Measurements from ENCODE around the gene ZNF207. TPM values are rescaled to one million over a fixed set of nuclear protein-coding genes. Genes with fewer than 3 reads are reported as not detected.
"Not testable (repeated sequence)": the region's sequence is repeated elsewhere in the genome, so short reads cannot be mapped to it uniquely, and the experiment has no call there.

Gene ZNF207
- total RNA-seq, 1 donor from 2014 or later = 140 TPM

DNA sequence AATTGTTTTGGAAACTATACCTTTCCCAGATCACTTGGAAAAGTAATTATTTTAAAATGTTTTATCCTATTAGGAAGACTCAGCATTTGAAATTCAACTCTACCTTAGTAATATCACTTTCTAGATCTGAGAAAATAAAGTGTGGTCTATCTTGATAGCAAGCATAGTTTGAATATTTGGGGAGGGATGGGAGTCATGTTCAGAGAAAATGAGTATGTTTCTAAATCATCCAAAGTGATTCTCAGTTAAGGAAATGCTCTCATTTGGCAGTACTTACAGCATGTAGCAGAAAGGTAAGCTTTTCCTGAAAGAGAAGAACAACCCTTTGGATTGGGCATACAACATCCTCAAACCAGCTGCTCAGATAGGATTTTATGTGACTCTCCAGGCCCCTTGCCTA, 14.9 kb upstream of the ZNF207 start:
- no peak for DNase-seq (ENCODE audit: low read depth)

DNA sequence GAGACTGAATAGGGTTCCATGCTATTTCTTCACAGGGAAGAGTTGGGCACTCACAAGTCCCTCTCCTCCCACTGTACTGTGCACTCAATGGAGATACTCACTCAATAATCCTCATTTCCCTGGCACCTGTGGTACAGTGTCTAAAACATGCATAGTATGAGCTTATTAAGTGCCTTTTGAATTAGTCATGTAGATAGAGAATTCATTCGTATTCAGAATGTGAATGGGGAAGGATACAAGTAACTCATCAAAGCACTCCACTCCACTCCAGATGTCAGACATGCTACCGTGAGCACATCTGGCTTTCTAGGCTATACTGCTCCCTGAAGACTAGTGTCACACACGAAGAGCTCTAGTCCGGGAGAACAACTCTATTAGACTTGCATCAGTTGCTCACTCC, 14.3 kb upstream of the ZNF207 start:
- peak; percentile 24 for DNase-seq (ENCODE audit: low read depth)

DNA sequence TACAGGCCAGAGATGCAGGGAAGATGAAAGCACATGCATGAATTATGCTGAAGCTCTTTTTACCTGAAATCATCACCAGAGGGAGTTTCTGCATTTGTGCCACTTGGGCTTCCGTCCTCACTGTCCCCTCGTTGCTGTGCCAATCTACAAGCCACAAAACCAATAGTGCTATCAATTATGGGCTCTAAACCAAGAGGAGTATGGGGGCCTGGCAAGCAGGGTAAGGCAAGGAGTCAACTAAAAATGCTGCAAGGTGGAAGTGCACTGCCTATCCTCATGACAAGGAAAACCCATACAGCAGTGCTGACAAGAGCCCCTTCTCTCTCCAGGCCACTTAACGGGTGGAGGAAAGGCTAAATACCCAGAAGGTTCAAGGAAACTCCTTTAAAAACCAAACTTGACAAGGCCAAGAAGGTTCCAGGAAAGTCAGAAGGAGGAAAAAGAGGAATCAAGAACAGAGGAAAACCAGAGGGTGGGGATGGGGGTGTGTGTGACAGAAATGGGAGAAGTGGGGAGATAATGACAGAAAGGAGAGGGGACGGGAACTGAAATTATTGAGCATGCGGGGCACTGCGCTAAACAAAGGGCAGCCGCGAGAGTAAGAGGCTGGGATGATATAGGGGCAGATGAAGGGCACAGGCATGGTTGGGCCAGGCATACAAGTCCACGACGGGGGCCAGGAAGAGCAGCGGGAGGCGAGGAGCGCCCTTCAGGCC, 8.7 kb upstream of the ZNF207 start:
- DNase-seq (ENCODE audit: low read depth) = peak; percentile 32

DNA sequence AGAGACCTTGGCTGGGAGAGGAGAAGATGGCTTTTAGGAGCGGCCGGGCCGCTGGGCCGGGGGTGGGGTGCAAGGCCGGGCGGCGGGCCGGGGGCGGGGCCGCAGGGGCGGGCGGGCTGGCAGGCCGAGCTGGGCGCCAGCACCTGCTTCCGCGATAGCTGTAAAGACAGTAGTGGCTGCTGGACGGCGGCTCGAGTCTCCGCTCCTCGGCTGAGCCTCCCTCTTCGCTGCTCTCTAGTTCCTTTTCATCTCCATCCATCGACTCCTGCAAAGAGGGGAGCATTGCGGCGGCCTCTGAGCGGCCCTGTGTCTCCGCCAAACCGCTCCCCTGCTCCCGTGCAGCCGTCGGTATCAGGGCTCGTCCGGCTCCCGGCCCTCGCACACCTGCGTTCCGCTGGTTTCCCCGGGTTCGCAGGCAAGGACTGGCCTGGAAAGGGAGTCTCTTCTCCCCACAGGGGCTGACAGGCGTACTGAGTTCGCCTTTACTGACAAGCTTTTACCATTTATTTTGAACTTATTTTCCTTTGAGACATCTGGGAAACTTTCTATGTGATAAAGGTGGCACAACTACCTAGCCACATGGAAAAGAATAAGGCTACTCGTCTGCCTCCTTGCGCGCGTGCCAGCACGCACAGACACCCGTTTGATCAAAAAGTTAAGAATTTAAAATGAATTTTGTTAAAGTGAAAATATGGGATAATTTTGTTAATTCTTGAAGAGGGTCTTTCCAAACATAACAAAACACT, 7.9 kb upstream of the ZNF207 start, which contains the start of gene C17orf75:
TSS of gene C17orf75 (minus strand) at position 317 of the 746 bp plus-strand sequence. CDS start at position 283, 34 bp downstream.
- peak; percentile 76 for DNase-seq (ENCODE audit: low read depth)

DNA sequence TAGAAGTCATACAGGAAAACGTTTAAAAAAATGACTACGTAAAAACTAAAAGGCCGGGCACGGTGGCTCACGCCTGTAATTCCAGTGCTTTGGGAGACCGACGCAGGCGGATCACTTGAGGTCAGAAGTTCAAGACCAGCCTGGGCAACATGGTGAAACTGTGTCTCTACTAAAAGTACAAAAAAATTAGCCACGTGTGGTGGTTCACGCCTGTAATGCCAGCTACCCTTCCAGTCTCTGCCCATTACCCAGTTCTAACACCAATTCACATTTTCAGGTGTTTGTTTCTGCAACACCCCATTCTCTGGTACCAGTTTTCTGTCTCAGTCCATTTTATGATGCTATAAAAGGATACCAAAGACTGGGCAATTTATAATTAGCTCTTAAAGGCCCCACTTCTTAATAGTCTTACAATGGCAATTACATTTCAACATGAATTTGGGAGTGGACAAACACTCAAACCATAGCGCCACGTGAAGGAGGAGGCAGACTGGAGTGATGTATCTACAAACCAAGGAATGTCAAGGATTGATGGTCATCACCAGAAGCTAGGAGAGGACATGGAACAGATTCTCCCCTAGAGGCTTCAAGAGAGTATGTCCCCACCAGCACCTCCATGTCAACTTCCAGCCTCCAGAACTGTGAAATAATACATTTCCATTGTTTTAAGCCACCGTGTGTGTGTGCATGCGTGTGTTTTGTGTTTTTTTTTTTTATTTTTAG, 7.2 kb upstream of the ZNF207 start:
- DNase-seq (ENCODE audit: low read depth) = no peak

DNA sequence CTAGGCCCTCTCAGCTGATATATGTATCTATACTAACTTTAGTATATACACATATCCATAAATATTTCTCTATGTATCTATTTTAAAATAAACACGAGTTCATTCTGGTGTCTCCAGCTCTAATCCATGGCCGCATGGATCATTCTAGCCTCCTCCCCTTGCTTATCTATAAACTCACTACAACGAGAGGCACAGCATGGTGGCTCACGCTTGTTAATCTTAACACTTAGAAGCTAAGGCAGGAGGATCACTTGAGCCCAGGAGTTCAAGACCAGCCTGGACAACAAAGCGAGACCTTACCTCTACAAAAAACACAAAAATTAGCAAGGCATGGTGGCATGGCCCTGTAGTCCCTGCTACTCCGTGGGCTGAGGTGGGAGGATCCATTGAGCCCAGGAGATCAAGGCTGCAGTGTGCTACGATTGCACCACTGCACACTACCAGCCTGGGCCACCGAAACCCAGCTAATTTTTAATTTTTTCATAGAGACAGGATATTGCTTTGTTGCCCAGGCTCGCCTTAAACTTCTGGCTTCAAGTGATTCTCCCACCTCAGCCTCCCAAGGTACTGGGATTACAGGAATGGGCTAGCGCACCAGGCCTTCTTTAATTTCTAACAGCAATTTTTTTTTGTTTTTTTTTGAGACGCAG, 3.9 kb upstream of the ZNF207 start:
- no peak for DNase-seq (ENCODE audit: low read depth)

DNA sequence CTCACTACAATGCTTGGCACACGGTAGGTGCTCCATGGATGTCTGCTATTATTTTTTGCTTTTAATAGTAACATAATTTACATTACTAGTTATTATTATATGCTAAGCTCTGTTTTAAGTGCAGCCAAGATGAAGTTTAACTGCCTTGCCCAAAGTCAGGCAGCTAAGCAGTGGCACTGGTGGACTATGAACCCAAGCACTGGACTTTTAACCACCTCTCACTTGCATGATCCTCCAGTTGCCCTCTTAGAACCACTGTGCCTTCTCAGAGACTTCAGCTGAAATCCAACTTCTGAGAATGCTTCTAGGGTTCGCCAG, 1.5 kb upstream of the ZNF207 start:
- no peak for DNase-seq (ENCODE audit: low read depth)

DNA sequence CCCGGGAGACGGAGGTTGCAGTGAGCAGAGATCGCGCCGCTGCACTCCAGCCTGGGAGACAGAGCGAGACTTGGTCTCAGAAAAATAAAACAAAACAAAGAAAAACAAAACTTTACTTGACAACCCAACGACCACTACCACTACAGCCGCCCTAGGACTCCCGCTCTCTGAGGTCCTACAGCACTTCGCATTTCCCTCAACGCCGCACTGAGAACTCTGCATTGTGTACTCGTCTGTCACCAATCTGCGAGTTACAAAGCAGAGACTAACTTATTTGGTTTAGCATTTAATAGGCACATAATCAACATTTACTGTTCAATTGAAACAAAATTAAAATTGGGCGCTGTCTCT, 479 bp upstream of the ZNF207 start:
- DNase-seq (ENCODE audit: low read depth) = no peak

DNA sequence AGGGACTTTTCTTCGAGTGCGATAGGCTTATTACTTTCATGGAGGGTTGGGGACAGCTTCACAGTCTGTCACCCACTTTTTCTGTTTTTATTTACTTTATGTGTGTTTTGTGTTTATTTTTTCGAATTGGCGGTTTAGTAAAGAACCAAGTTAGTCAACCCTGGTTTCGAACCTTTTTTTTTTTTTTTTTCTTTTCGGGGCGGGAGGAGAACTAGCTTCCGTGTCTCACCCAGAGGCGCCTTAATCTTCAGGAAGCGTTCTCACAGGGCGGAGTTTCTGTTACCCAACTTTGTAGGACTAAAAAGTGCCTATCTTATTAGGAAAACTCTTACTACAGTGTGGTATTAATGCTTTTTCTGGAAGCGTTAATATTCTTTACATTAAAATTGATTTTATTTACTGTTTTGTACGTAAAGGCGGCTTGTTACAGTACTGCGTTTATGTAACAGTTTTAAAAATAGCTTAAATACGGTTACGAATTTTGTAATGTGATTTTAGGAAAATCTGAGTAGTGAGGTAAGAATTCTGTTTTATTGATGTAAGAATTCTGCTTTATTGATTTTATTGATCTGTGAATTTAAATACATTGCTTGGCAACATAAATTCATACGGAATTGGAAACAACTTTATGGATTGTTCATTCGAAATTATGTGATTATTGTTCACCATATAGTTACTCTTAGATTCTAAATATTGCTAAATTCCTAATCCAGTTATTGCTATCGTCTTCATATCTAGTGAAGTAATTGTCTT, 885 bp downstream of the ZNF207 start:
- DNase-seq (ENCODE audit: low read depth) = peak; percentile 67

DNA sequence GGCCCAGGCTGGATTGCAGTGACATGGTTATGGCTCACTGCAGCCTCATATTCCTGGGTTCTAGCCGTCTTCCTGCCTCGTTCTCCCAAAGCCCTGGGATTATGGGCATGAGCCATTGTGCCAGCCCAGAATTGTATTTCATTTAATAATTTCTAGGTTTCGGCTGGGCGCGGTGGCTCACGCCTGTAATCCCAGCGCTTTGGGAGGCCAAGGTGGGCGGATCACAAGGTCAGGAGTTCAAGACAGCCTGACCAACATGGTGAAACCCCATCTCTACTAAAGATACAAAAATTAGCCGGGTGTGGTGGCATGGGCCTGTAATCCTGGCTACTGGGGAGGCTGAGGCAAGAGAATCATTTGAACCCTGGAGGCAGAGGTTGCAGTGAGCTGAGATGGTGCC, 2.8 kb downstream of the ZNF207 start:
- not testable (repeated sequence) for DNase-seq (ENCODE audit: low read depth)

DNA sequence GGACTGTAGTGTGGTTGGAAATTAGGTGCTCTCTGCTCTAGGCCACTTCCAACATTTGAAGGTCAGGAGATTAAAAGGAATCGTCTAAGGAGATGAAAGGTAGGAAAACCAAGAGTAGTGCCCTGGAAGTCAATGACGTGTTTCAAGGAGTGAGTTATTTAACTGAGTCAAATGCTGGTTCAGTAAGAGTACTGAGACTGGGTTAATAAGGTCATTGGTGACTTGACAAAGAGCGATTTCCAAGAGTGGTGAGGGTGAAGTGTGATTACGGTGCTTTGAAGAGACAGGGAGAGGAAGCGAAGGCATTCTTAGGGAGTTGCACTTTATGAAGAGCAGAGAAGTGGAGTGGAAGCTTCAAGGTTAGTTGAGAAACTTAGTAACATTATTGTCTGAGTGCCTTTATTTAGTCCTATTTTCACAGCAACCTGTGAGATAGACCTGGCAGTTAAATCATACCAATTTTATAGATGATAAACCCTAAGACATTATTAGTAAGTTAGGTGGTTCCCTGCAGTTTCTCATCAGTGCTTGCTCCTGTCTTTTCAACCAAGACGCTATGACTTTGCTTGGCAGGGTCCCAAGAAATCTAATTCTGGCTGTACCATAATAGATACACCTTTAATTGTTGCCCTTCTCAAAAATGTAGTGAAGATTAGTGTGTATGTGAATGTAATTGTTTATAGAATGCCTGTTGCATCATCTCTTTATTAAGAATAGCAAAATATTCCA, 5.9 kb downstream of the ZNF207 start:
- no peak for DNase-seq (ENCODE audit: low read depth)

DNA sequence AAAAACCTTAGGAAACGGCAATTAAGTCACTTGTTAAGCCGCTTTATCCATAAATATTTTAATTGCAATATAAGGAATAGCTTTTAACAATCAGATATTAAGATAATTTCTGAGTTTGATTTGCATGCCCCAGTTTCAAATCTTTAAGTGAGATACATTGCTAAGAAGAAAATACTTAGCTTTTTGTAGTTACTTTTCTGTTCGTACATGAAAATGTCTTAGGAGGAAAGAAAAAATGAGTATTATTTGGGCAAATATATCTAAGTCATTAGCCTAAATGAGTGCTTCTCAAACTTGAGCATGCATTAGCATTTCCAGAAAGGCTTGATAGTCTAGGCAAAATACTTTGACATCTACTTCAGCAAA, 6.4 kb downstream of the ZNF207 start:
- DNase-seq (ENCODE audit: low read depth) = no peak

DNA sequence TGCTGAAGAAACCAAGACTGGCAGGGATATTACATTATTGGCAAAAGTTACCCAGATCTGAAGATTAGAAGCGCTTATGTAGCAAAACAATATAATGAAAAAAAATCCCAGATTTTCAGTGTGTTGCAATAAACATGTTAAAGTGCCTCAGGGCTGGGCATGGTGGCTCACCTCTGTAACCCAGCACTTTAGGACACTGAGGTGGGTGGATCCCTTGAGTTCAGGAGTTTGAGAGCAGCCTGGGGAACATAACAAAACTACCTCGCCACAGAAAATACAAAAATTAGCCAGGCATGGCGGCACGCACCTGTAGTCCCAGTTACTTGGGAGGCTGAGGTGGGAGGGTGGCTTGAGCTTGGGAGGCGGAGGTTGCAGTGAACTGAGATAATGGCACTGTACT, 6.8 kb downstream of the ZNF207 start:
- DNase-seq (ENCODE audit: low read depth) = no peak

DNA sequence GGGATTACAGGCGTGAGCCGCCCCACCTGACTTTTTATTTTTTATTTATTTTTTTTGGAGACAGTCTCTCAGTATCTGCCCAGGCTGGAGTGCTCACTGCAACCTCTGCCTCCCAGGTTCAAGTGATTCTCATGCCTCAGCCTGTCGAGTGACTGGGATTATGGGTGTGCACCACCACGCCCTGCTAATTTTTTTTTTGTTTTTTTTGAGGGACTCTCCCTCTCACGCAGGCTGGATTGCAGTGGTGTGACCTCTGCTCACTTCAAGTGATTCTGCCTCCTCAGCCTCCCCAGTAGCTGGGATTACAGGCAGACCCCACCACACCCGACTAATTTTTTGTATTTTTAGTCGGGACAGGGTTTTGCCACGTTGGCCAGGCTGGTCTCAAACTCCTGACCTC, 7.7 kb downstream of the ZNF207 start:
- DNase-seq (ENCODE audit: low read depth) = no peak

DNA sequence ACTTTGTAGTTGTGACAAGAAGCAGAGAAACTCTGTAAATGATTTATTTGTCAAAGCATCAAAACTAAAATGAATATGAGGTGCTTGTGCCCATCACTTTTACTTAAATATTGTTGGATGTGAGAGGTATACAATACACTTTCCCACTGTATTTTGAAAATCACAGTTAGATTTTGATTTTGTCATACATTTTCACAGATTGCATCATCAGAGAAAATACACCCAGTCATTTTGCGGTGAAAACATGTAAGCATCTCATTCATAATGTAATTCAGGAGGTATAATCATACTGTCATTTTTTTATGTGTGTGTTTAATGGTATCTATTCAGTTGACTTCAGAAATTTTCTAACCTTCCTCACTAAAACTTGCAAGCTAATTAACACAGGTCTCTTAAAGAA, 11.3 kb downstream of the ZNF207 start:
- no peak for DNase-seq (ENCODE audit: low read depth)

DNA sequence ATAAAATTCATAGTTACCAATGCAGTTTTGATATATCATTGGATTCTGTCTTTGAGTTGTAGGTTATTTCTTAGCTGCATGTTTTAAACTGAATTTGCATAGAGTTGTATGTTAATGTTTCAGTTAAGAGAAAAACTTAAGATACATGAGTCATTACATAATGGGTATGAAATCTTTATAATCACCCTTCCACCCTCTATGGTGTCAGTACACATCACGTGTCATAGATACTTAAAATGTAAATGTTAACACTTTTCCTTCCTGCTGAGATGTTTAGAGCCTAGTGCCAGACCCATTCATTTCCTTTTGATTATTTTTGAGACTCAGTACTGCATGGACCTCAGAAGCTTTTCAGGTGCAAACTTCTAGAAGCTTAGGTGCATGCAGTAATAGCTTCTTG, 20.5 kb downstream of the ZNF207 start:
- no peak for DNase-seq (ENCODE audit: low read depth)

DNA sequence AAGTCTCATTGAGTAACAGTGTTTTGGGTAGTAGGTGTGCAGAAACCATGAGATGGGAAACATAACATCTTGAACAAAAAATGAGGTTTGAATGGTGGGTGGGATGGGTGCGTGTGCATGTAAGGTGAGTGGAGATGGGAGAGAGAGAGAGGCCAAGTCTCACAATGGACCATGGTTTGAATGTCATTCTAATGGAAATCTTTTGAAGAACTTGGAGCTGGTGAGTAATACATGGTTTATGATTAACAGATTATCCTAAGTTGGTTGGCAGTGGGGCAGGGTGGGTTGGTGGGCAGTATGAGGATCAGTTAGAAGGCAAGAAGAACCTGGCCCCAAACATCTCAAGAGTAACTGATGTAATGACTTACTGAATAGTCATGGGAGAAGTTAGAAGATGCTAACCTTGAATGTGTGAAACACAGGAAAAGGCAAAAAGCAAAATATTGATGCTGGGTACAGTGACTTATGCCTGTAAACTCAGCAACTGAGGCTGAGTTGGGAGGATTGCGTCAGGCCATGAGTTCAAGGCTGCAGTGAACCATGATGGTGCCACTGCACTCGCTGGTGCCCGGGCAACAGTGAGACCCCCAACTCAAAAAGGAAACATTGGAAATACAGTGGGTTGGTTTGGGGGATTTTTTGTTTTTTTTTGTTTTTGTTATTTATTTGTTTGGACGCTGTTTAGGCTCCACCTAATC, 32.7 kb downstream of the ZNF207 start:
- DNase-seq (ENCODE audit: low read depth) = no peak

DNA sequence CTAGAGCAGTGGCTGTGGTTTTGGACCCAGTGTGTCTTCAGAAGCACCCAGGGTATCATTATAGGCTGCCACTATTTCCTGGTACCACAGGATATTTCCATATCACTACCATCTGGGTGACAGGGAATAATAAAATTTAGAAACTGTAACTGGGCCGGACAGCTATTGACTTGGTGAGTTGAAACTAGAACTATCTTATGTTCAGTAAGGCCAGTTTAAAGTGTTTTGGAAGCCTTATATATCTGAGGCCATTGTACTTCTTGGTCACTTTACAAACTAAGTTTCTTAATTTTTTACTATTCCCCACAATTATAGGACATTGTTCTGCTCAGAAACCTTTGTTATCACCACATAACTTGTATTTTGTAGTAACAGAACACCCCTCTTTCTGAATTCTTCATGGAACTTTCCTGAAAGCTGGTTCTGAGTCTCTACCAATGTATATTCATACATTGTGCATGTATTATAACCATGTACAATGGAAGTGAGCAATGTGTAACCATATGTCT, 34.0 kb downstream of the ZNF207 start:
- DNase-seq (ENCODE audit: low read depth) = no peak

DNA sequence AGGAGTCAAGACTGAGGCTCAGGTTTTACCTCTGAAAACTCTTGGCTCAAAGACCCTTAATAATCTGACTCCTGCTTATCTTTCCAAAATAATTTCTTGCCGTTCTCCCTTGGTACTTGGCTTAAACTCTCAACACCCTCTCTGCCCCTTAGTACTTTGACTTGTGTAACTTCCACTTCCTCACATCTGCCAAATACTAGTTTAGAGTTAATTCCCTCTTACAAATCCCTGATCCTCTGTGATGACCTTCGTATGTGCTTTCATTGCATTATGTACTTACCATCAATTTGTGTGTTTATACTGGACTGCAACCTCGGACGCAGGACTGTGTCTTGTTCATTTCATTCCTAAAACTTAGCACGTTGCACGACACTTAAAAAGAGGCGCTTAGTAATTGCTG, 35.2 kb downstream of the ZNF207 start:
- DNase-seq (ENCODE audit: low read depth) = no peak

DNA sequence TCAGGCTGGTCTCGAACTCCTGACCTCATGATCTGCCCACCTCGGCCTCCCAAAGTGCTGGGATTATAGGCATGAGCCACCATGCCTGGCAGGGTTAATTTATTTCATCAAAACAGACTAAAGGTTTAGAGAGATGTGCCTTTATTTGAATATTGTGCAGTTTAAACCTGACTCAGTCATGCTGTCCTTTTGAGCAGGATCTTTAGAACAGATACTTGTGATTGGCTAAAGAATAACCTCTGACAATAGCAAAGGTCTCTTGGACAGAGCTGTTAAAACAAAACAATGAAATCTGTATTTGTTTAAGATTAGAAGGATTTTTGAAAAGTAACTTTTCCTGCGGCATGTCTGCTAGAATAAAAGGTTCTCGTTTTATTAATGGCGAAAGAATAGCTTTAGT, 36.0 kb downstream of the ZNF207 start:
- no peak for DNase-seq (ENCODE audit: low read depth)
